DMS153 treated with DMSO at 0.1 percent for 48 hours (cell line): ENCODE results near the gene SAYSD1.
A peak's percentile ranks its signal among the peaks of the same experiment; 100 is the strongest.

Source experiments
- DNase-seq: peaks from one replicate; lab custom pipeline; 2025; ENCODE audit not compliant: unreplicated experiment; lab: John Stamatoyannopoulos, UW

SAYSD1 gene

DNA sequence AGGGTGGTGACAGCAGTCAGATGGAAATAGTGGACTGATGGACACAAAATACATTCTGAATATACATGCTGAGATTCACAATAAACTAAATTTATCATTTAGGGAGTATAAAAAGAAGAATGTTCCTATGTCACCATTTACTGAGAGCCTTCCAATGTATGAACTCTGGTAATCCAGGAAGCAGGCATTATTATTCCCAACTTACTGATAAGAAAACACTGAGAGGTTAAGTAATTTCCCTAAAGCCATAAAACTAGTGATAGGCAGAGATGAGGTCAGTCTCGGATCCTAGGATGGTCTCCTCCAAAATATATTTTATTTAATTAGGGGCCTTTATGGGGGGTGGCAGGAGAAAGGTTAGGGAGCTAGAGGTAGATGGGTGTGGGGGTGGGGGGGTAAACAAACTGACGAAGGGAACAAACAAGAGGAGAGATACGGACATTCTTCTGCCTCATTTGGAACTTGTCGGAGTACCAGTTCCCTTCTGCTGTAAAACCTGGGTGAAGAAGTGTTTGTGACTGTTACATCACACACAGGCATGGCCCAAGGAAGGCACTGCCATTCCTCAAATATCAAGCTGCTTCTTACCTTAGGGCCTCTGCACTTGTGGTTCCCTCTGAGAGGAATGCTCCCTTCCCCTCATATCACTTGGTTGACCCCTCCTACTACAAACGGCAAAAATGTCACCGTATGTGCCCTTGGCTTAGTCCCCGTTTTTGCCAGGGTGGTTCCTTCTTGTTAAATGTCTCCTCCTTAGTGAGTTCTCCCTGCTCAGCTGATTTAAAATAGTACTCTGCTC, 6.7 kb downstream of the SAYSD1 start:
- DNase-seq: no peak

GRCh38 chr6:39107641-39108040, 7.3 kb downstream of the SAYSD1 start:
- no peak for DNase-seq

DNA sequence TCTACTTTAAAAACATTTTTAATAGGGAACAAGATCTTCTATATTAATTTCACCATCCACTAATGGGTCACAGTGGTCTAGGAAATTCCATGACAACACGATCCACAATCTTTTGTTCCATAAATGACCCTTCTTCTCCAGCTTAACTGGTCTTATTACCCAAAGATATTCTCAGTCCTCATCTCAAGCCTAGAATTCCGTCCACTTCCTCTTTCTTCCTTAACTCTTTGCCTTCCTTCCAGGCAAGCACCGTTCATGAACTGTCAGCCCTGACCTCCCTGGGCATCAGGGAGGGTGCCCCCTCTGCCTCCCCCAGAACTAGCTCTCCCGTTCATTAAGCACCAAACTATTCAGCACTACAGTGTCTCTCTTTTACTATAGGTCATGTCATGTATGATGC, 8.0 kb downstream of the SAYSD1 start:
- no peak for DNase-seq

GRCh38 chr6:39104528-39104927, 10.5 kb downstream of the SAYSD1 start:
- no peak for DNase-seq

GRCh38 chr6:39102821-39103136, 12.2 kb downstream of the SAYSD1 start:
- DNase-seq: no peak

- no peak for DNase-seq
Observed at GRCh38 chr6:39102071-39102820, 12.7 kb downstream of the SAYSD1 start.

DNA sequence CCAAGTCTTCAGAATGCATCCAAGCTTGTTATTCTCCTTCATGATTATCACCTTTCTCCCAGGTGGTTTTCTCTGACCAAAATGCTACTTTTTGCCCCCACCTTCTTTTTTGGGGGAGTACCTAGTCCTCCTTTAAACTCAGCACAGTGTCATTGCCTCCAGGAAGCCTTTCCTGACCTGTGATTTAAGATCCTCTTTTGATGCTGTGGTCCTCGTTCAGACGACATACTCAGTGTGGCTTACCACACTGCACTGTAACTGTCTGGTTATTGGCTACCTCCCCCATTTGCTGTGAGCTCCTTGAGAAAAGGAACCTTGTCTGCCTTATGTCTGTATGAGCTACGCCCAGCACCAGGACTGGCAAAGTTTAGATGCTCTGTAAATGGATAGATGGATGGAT, 14.6 kb downstream of the SAYSD1 start:
- DNase-seq: no peak

DNA sequence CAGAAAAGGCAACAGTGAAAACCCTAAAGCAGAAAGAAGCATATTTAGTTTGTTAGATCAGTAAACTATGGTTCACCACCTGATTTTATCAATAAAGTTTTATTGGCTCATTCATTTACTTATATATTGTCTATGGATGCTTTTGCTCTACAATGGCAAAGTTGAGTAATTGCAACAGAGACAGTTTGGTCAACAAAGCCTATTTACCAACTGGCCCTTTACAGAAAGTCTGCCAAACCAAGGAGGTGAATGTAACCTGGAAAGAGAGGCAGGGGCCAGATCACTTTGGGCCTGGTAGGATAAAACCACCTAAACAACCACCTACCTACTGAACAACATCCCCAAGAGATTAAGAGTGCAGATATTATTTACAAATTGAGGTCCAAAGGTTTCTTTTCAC, 19.4 kb downstream of the SAYSD1 start:
- DNase-seq: no peak

- DNase-seq: no peak
Observed at GRCh38 chr6:39093149-39093708, 21.8 kb downstream of the SAYSD1 start.

- DNase-seq: peak; percentile 17
Observed at GRCh38 chr6:39092124-39092523, 22.9 kb downstream of the SAYSD1 start.

DNA sequence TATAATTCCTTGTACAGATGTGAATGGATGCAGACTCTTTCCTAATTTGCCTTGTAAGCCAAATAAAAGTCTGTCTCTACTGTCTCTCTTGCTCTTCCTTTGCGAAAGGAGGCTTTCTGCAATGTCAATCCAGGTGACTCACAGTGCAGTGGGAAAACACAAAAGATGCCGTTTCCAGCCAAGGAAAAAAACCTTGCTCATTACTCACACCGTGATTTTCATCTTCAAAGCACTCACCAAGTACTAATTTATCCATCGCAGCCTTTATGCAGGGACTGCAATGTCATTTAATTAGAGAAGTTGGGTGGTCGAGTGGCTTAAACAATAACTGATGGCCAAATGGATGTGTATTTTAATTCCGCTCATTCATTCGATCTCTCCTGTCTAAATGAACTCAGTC, 23.8 kb downstream of the SAYSD1 start:
- DNase-seq: no peak

DNA sequence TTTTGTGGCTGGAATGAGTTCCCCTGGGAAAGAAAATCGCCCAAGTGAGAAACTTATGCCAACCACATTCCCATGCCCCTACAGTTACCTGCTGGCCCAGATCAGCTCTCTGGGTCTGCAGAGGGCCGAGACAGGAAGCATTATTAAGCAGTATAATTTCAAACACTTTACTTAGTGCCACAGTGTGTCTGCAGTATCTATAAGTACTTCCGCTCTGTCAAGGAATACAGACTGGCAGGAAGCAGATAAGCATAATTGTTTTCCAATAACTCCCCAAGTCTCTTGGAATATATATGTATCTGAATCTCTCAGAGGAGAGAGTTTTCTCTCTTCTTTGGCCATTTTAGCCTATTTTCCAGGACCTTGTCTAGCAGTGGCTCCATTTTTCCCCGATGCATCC, 24.9 kb downstream of the SAYSD1 start:
- no peak for DNase-seq

- DNase-seq: no peak
Observed at GRCh38 chr6:39088331-39088730, 26.7 kb downstream of the SAYSD1 start.

DNA sequence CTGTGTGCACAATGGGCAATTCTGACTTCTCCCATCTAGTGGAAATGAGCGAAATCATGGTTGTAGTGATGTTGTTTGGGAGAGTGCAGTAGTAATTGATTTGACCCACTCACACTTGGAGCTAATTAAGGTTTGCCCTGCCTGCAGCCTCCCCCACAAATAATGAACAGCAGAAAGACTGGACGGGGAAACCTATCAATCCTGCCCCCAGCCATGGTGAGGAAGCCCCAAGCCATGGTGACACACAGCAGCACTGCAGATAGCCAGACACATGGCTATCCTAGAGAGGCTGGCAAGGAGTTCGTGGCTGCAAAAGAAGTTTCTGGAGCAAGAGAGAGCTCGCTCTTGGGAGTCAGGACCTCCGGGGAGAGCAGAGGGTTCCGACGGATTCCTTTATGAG, 27.8 kb downstream of the SAYSD1 start:
- no peak for DNase-seq

DNA sequence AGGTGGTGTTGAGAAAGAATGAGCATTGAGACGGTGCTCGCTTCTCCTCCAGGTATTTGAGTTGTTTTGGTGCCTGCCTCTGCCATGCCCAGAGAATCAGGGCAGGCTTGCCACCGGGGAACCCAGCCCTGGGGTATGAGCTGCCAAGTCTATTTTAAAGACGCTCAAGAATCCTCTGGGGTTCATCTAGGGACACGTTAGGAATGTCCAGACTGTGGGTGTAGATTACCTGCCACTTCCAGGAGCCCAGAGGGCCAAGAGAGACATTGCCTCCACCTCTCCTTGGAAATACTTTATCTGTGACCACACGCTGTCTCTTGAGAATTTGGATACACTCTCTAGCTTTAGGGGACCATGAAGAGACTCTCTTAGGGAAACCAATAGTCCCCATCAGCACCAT, 28.3 kb downstream of the SAYSD1 start:
- no peak for DNase-seq

DNA sequence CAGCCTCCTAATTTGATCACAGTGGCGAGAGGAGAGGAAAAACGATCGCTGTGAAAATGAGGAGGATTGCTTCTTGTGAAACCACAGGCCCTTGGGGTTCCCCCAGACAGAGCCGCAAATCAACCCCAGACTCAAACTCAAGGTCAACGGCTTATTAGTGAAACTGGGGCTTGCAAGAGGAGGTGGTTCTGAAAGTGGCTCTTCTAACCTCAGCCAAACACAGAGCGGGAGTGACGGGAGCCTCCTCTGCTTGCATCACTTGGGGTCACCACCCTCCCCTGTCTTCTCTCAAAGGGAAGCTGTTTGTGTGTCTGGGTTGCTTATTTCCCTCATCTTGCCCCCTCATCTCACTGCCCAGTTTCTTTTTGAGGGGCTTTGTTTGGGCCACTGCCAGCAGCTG, 28.7 kb downstream of the SAYSD1 start:
- no peak for DNase-seq

GRCh38 chr6:39085129-39085797, 29.7 kb downstream of the SAYSD1 start:
- no peak for DNase-seq

DNA sequence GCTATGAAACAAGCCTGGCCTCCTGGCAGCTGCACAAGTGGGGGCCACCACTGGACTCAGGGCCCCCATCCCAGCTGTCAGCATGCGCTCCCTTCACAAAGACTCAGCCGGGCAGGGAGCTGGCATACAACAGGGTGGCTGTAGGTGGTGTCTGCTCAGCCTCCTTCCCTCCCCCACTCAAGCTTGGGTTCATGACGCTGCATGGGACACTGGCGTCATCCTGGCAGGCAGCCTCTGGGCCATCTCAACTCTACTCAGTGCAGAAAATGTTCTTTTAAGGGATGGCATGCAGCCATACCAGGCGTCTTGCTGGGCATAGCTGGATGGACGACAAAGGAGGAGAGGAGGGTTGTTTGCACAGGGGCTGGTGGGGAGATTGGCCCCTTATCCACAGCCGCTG, 30.5 kb downstream of the SAYSD1 start:
- no peak for DNase-seq

GRCh38 chr6:39083231-39083634, 31.8 kb downstream of the SAYSD1 start:
- DNase-seq: no peak

DNA sequence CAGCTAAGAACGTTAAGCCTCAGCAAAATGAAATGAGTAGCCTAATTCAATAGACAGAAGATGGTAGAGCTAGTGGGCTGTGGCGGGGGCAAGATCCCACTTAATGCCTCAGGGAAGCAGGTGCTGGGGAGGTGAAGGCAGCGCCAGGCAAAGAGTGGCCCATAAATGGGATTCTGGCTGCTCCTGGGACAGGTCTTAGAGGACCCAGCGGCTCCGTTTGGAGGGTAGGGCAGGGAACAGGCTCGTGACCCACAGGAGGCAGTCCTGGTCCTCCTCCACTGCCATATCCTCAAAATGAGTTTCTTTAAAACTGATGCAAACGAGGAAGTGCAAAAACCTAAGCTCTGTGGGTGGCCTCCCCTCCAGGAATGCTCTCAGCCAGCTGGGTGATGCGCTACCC, 32.7 kb downstream of the SAYSD1 start:
- DNase-seq: no peak

DNA sequence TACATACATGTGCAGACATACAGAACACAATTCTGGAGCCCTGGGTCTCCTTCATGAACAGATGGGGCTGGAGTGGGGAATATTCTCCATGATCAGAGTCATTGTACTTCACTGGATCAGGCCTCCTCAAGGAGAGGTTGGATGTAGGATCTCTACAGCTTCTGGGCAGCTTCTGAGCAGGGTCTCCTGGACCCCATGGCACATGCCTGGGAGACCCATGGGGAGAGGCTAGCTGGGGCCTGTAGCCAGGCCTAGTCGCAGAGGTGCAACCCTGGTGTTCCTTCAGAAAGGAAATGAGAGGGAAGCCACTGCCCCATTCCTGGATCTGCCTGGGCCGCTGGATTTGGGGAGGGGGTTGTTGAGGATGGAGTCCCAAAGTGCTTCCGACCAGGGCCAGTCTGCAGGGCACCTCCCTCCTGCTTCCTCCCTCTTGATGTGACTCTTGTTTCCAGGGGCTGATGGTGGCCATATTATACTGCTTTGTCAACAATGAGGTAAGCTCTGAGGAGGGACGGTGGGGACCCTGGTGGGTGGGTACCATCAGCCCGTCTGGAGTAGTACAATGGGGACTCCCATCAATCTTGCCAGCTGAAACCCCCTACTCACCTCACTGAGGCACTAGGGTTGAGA, 34.6 kb downstream of the SAYSD1 start:
- no peak for DNase-seq
